ENCODE results near the gene URAD.
"Not testable (repeated sequence)": the region's sequence is repeated elsewhere in the genome, so short reads cannot be mapped to it uniquely, and the experiment has no call there.

URAD gene

DNA sequence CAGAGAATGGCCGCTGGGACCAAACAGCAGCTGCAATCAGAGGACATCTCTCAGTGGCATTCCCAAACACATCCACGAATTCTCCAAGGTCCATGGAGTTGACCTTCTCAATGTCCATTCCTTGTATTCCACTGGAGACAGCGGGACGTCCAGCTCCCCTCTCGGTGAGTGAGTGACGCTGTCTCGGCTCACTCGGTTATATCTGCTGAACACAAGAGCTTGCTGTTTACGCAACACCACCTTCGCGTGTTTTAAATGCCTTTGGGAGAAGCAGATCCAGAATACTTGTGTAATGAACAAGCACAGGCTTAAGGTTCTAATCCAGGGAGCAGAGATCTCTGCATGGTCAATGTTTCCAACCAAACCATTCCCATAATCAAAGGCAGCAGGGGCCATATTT lies at the start of gene URAD:
Gene URAD, minus strand, starts transcription at position 174 of the 400 bp plus-strand sequence. Its CDS starts 56 bp downstream, at position 118.
- H2AFZ ChIP-seq (ENCODE audit: low read length, unreplicated experiment), result no peak within 1 kb of the TSS
- H3K4me3 ChIP-seq (ENCODE audit: low read depth, low read length), result no peak within 1 kb of the TSS
- no peak within 1 kb of the TSS for H3K27ac ChIP-seq (ENCODE audit: low read depth, low read length)
- H3K36me3 ChIP-seq (ENCODE audit: insufficient read depth, low read length), result no peaks in the 10 kb centered on the region
- no peaks in the 10 kb centered on the region for H3K79me2 ChIP-seq (ENCODE audit: control insufficient read depth, insufficient read depth, low read length, unreplicated experiment)
- H3K27me3 ChIP-seq (ENCODE audit: insufficient read depth, low read length), result peaks cover 56% of the 10 kb centered on the region
- H3K4me1 ChIP-seq (ENCODE audit: control insufficient read depth, insufficient read depth, low read length, unreplicated experiment), result no peaks in the 10 kb centered on the region

- Histone ChIP-seq H3K4me3 (ENCODE audit: low read depth, low read length) (no peak overlapping the region), H3K79me2 (ENCODE audit: control insufficient read depth, insufficient read depth, low read length, unreplicated experiment) (no peaks in the 10 kb centered on the region), H3K27ac (ENCODE audit: low read depth, low read length) (no peak overlapping the region), H3K4me1 (ENCODE audit: control insufficient read depth, insufficient read depth, low read length, unreplicated experiment) (peaks cover 7% of the 10 kb centered on the region), H3K36me3 (ENCODE audit: insufficient read depth, low read length) (no peaks in the 10 kb centered on the region), H2AFZ (ENCODE audit: low read length, unreplicated experiment) (no peak overlapping the region), H3K27me3 (ENCODE audit: insufficient read depth, low read length) (peaks cover 20% of the 10 kb centered on the region)
Measured at GRCh38 chr13:28037399-28037798, 48.9 kb upstream of the URAD start.

DNA sequence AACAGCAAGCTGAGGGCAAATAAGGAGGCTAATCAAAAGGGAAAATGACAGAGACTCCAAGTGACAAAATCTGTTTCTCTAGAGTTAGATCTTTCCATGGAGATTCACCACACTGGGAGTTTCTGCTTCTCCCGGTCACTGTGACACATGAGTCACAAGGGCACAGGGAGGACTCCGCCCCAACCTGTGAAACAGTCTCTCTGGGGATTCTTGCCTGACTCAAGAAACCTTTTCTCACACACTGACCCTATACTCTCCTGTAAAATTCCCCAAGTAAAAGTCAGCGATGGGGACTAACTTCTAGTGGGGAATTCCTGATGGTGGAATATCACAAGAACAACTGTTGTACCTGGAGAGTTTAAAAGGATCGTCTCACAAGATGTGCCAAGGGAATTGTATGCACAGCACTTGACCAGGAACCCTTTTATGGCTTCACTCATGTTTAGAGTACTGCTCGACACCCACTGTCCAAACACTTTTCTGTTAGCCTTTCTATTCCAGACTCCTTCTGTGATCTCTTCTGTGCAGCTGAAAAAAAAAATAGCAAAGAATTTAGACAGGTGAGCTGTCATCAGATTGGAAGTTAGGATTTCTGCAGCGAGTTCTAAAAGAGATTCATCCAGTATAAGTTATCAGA lies 46.8 kb upstream of the URAD start:
- Histone ChIP-seq H3K4me3 (ENCODE audit: low read depth, low read length) (no peak overlapping the region), H3K79me2 (ENCODE audit: control insufficient read depth, insufficient read depth, low read length, unreplicated experiment) (no peaks in the 10 kb centered on the region), H2AFZ (ENCODE audit: low read length, unreplicated experiment) (no peak overlapping the region), H3K36me3 (ENCODE audit: insufficient read depth, low read length) (no peaks in the 10 kb centered on the region), H3K4me1 (ENCODE audit: control insufficient read depth, insufficient read depth, low read length, unreplicated experiment) (peaks cover 7% of the 10 kb centered on the region), H3K27me3 (ENCODE audit: insufficient read depth, low read length) (peaks cover 2% of the 10 kb centered on the region), H3K27ac (ENCODE audit: low read depth, low read length) (no peak overlapping the region)

GRCh38 chr13:28033894-28034655 lies 45.6 kb upstream of the URAD start:
- H3K79me2 ChIP-seq (ENCODE audit: control insufficient read depth, insufficient read depth, low read length, unreplicated experiment), result no peaks in the 10 kb centered on the region
- H3K27me3 ChIP-seq (ENCODE audit: insufficient read depth, low read length), result peaks cover 9% of the 10 kb centered on the region
- no peaks in the 10 kb centered on the region for H3K36me3 ChIP-seq (ENCODE audit: insufficient read depth, low read length)
- H3K4me3 ChIP-seq (ENCODE audit: low read depth, low read length), result no peak overlapping the region
- H2AFZ ChIP-seq (ENCODE audit: low read length, unreplicated experiment), result no peak overlapping the region
- H3K4me1 ChIP-seq (ENCODE audit: control insufficient read depth, insufficient read depth, low read length, unreplicated experiment), result peaks cover 7% of the 10 kb centered on the region
- H3K27ac ChIP-seq (ENCODE audit: low read depth, low read length), result no peak overlapping the region

DNA sequence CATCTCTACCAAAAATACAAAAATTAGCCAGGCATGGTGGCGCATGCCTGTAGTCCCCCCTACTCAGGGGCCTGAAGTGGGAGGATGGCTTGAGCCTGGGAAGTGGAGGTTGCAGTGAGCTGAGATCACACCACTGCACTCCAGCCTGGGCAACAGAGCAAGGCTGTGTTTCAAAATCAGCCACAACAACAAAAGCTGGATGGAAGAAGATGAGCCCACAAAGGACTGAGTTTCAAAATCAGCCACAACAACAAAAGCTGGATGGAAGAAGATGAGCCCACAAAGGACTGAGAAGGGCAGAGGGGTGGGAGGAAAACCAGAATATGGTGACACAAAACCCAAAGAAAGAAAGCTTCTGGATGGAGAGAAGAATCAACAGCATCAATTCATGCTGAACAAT lies 43.9 kb upstream of the URAD start:
- not testable (repeated sequence) for H3K36me3 ChIP-seq (ENCODE audit: insufficient read depth, low read length); H3K4me3 ChIP-seq (ENCODE audit: low read depth, low read length); H3K4me1 ChIP-seq (ENCODE audit: control insufficient read depth, insufficient read depth, low read length, unreplicated experiment); H3K79me2 ChIP-seq (ENCODE audit: control insufficient read depth, insufficient read depth, low read length, unreplicated experiment); H2AFZ ChIP-seq (ENCODE audit: low read length, unreplicated experiment); H3K27ac ChIP-seq (ENCODE audit: low read depth, low read length)
- peaks cover 12% of the 10 kb centered on the region for H3K27me3 ChIP-seq (ENCODE audit: insufficient read depth, low read length)

DNA sequence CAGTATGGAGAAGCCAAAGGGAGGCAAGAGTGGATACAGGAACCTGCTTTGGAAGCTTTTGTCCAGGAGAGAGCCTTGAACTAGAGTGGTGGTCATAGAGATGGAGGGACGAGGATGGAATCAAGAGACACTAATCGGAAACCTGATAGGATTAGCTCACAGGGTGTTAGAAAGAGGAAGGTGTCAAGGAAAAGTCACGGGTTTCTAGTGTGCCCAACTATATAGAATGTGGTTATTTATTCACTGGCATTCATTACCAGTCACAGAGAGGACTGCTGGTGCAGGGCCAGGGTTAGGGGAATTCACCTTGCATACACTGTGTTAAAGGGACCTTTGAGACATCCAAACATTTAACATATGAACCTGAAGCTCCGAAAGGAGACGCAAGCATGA lies 43.4 kb upstream of the URAD start:
- Histone ChIP-seq H2AFZ (ENCODE audit: low read length, unreplicated experiment) (no peak overlapping the region), H3K36me3 (ENCODE audit: insufficient read depth, low read length) (no peaks in the 10 kb centered on the region), H3K27me3 (ENCODE audit: insufficient read depth, low read length) (peaks cover 16% of the 10 kb centered on the region), H3K27ac (ENCODE audit: low read depth, low read length) (no peak overlapping the region), H3K4me3 (ENCODE audit: low read depth, low read length) (no peak overlapping the region), H3K79me2 (ENCODE audit: control insufficient read depth, insufficient read depth, low read length, unreplicated experiment) (no peaks in the 10 kb centered on the region), H3K4me1 (ENCODE audit: control insufficient read depth, insufficient read depth, low read length, unreplicated experiment) (no peaks in the 10 kb centered on the region)

GRCh38 chr13:28031220-28031895 lies 42.9 kb upstream of the URAD start:
- Histone ChIP-seq H3K36me3 (ENCODE audit: insufficient read depth, low read length) (no peaks in the 10 kb centered on the region), H3K79me2 (ENCODE audit: control insufficient read depth, insufficient read depth, low read length, unreplicated experiment) (no peaks in the 10 kb centered on the region), H3K4me3 (ENCODE audit: low read depth, low read length) (no peak overlapping the region), H2AFZ (ENCODE audit: low read length, unreplicated experiment) (no peak overlapping the region), H3K27me3 (ENCODE audit: insufficient read depth, low read length) (peaks cover 21% of the 10 kb centered on the region), H3K4me1 (ENCODE audit: control insufficient read depth, insufficient read depth, low read length, unreplicated experiment) (no peaks in the 10 kb centered on the region), H3K27ac (ENCODE audit: low read depth, low read length) (no peak overlapping the region)

DNA sequence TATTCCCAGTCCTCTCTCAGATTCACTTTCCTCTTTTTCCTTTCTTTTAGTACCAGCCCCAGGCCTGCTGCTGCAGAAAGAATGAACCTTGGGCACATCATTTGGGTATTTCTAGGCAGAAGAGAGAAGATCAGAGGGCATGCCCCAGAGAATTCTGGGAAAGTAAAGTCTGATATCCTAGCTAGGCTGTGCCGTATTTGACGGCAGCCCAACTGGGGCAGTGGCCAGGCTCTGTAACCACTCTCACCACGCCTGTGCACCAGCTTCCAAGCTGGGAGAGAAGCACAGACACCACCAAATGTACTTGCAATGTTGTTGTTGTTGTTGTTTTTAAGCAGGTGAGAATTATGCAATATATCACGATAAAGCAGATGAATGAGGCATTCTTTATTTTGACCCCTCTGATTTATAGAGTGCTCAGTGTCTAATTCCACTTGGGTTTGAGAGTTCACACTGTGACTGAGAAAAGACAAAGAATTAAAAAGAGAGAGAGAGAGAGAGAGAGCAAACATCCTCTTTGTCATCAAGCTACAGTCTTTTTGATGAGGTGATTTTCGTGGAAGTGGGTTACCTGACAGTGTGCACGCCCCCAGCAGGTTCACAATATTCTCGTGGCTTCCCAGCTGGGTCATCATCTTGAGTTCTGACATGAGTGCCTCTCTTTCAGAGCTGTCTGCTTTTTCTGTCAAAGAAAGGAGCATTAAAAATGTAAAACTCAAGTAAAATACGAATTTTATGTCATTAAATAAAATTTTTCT lies 39.3 kb upstream of the URAD start:
- Histone ChIP-seq H3K27me3 (ENCODE audit: insufficient read depth, low read length) (peaks cover 23% of the 10 kb centered on the region), H3K27ac (ENCODE audit: low read depth, low read length) (no peak overlapping the region)

GRCh38 chr13:28027071-28027470 lies 38.6 kb upstream of the URAD start:
- Histone ChIP-seq H3K79me2 (ENCODE audit: control insufficient read depth, insufficient read depth, low read length, unreplicated experiment) (no peaks in the 10 kb centered on the region), H3K4me3 (ENCODE audit: low read depth, low read length) (no peak overlapping the region), H3K27me3 (ENCODE audit: insufficient read depth, low read length) (peaks cover 23% of the 10 kb centered on the region), H2AFZ (ENCODE audit: low read length, unreplicated experiment) (no peak overlapping the region), H3K4me1 (ENCODE audit: control insufficient read depth, insufficient read depth, low read length, unreplicated experiment) (peaks cover 9% of the 10 kb centered on the region), H3K27ac (ENCODE audit: low read depth, low read length) (no peak overlapping the region), H3K36me3 (ENCODE audit: insufficient read depth, low read length) (no peaks in the 10 kb centered on the region)

More for the DNA sequence above, 39.3 kb upstream of the URAD start:
- Histone ChIP-seq H2AFZ (ENCODE audit: low read length, unreplicated experiment) (no peak overlapping the region), H3K4me1 (ENCODE audit: control insufficient read depth, insufficient read depth, low read length, unreplicated experiment) (peaks cover 7% of the 10 kb centered on the region), H3K36me3 (ENCODE audit: insufficient read depth, low read length) (no peaks in the 10 kb centered on the region), H3K4me3 (ENCODE audit: low read depth, low read length) (no peak overlapping the region), H3K79me2 (ENCODE audit: control insufficient read depth, insufficient read depth, low read length, unreplicated experiment) (no peaks in the 10 kb centered on the region)

DNA sequence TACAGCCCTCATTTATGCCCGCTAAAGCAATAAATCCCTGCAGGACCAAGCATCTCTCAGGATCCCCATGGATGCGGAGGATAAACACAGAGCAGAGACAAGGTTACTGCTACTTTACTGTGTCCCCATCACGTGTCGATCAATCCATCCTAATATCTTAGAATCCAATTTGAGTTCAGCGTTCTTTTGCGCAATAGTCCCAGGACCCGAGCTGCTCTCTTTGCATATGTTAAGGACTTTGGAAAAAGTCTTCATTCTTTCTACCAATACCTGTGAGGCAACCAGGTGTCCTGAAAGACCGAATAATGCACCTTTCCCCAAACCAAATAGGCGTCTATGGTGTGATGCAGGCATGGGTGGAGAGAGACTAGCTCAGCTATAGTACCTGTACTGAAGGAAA lies 38.0 kb upstream of the URAD start:
- H3K79me2 ChIP-seq (ENCODE audit: control insufficient read depth, insufficient read depth, low read length, unreplicated experiment), result no peaks in the 10 kb centered on the region
- no peak overlapping the region for H3K4me3 ChIP-seq (ENCODE audit: low read depth, low read length)
- H3K36me3 ChIP-seq (ENCODE audit: insufficient read depth, low read length), result no peaks in the 10 kb centered on the region
- peaks cover 9% of the 10 kb centered on the region for H3K4me1 ChIP-seq (ENCODE audit: control insufficient read depth, insufficient read depth, low read length, unreplicated experiment)
- no peak overlapping the region for H3K27ac ChIP-seq (ENCODE audit: low read depth, low read length)
- H2AFZ ChIP-seq (ENCODE audit: low read length, unreplicated experiment), result no peak overlapping the region
- peaks cover 23% of the 10 kb centered on the region for H3K27me3 ChIP-seq (ENCODE audit: insufficient read depth, low read length)

All from ACC112 (cell line).